ENCODE results near the gene MS4A6E.

GRCh38 chr11:60357771-60358170 is 30.7 kb downstream of the MS4A6E start:
- TF ChIP-seq SIN3A (IDR thresholded peaks at IDR 0.05; ENCODE audit: borderline replicate concordance, insufficient read depth, low read length) (no peak), TAF1 (IDR thresholded peaks at IDR 0.05; ENCODE audit: borderline replicate concordance, insufficient read depth, low read length) (no peak), POLR2AphosphoS5 (IDR thresholded peaks at IDR 0.05; ENCODE audit: low read depth, low read length) (no peak), REST (IDR thresholded peaks at IDR 0.05; ENCODE audit: insufficient read depth in 1 of 2, low read depth in 2 of 2, low read length in 2 of 2) (no peak), FOXP2 (optimal IDR thresholded peaks at IDR 0.05; ENCODE audit: borderline replicate concordance, extremely low read depth, extremely low read length, insufficient read depth) (no peak)

Data from PFSK-1 (cell line).